ENCODE data around the gene TOP3A.

- TF ChIP-seq POU2F2 (IDR thresholded peaks at IDR 0.05; ENCODE audit: low read depth, low read length) (no peak), POLR2A (IDR thresholded peaks at IDR 0.05; ENCODE audit: low read depth, low read length) (no peak), POLR2AphosphoS5 (IDR thresholded peaks at IDR 0.05; ENCODE audit: low read depth, low read length) (no peak), SPI1 (IDR thresholded peaks at IDR 0.05; ENCODE audit: low read depth, low read length) (no peak)
These were observed 53.7 kb downstream of the TOP3A start for GRCh38 chr17:18261146-18261515.

Data from GM12891 (cell line).